Keratinocyte (primary cell): ENCODE data around the gene COIL. TPM values are rescaled to one million over a fixed set of nuclear protein-coding genes. Genes with fewer than 3 reads are reported as not detected.

Source experiments
- DNase-seq: peaks from one replicate; pipeline ENCODE4 v3.0.0-alpha.2; 2011; ENCODE audit warnings: low read depth, missing footprints, low spot score
- FAIRE-seq: peaks from 2 replicates; lab custom pipeline; 2011; peaks lifted over from hg19 to GRCh38; lab: Jason Lieb, UNC
- H2AFZ ChIP-seq: 2 replicates; pipeline ENCODE4 v1.6.0; 2012; ENCODE audit warnings: low read length, control low read depth, inconsistent platforms; ENCODE audit not compliant: control insufficient read depth
- H3K27ac ChIP-seq: 2 replicates; pipeline ENCODE4 v1.5.1; 2011; ENCODE audit warnings: low read length; ENCODE audit not compliant: control insufficient read depth, insufficient read depth
- H3K27me3 ChIP-seq: 3 replicates; pipeline ENCODE4 v1.6.0; 2011; ENCODE audit warnings: low read length; ENCODE audit not compliant: control insufficient read depth, insufficient read depth; ENCODE audit errors: extremely low read depth
- H3K36me3 ChIP-seq, 2 experiments: 2 replicates in 1 of 2; 3 replicates in 1 of 2; pipeline ENCODE4 v1.5.1; 2011; ENCODE audit warnings: low read length in 2 of 2, mild to moderate bottlenecking in 1 of 2; ENCODE audit not compliant: control insufficient read depth in 2 of 2, insufficient read depth in 2 of 2; ENCODE audit errors: extremely low read depth in 1 of 2
- H3K4me1 ChIP-seq: 3 replicates; pipeline ENCODE4 v1.5.1; 2011; ENCODE audit warnings: low read length; ENCODE audit not compliant: control insufficient read depth, insufficient read depth; ENCODE audit errors: extremely low read depth
- H3K4me2 ChIP-seq: 3 replicates; pipeline ENCODE4 v1.6.0; 2011; ENCODE audit warnings: low read depth, low read length; ENCODE audit not compliant: control insufficient read depth, insufficient read depth; ENCODE audit errors: extremely low read depth
- H3K4me3 ChIP-seq, 3 experiments: fragments of 200-600 bp in 1 of 3; sonication (generic) in 1 of 3; 2 replicates in 2 of 3; 3 replicates in 1 of 3; pipeline ENCODE4 v1.5.1; 2011 to 2016; ENCODE audit warnings: low read length in 3 of 3, mild to moderate bottlenecking in 3 of 3, control low read depth in 2 of 3, inconsistent platforms in 1 of 3, low read depth in 1 of 3, mixed read lengths in 1 of 3, mixed run types in 1 of 3, moderate library complexity in 1 of 3; ENCODE audit not compliant: control insufficient read depth in 2 of 3, insufficient read depth in 2 of 3; ENCODE audit errors: extremely low read depth in 1 of 3
- H3K79me2 ChIP-seq: 2 replicates; pipeline ENCODE4 v1.6.0; 2012; ENCODE audit warnings: low read length; ENCODE audit not compliant: control insufficient read depth, insufficient read depth
- H3K9ac ChIP-seq: 3 replicates; pipeline ENCODE4 v1.6.0; 2011; ENCODE audit warnings: low read length; ENCODE audit not compliant: control insufficient read depth, insufficient read depth; ENCODE audit errors: extremely low read depth
- H3K9me1 ChIP-seq: 3 replicates; pipeline ENCODE4 v1.6.0; 2011; ENCODE audit warnings: low read length; ENCODE audit not compliant: control insufficient read depth, insufficient read depth; ENCODE audit errors: extremely low read depth
- H3K9me3 ChIP-seq: 2 replicates; pipeline ENCODE4 v1.5.1; 2012; ENCODE audit warnings: low read depth, low read length; ENCODE audit not compliant: control insufficient read depth
- H4K20me1 ChIP-seq: 3 replicates; pipeline ENCODE4 v1.6.0; 2011; ENCODE audit warnings: low read length; ENCODE audit not compliant: control insufficient read depth, insufficient read depth; ENCODE audit errors: extremely low read depth
- EZH2 ChIP-seq: IDR thresholded peaks from one replicate; pipeline ENCODE4 v1.6.1; 2012; ENCODE audit warnings: inconsistent platforms, mild to moderate bottlenecking, low read length, moderate library complexity
- dilution Hi-C: fragments of 300-500 bp; cut with MboI; formaldehyde crosslinking; loops from one replicate; pipeline ENCODE4 v1.7.0; 2020; ENCODE audit warnings: low sequenced_read_pairs; ENCODE audit not compliant: extremely low pct_ligation_motif_present
- polyA plus RNA-seq, 5 experiments: library from polyadenylated mRNA; depleted of rRNA in 3 of 5; stranded (reverse) in 3 of 5; stranded (forward) in 1 of 5; unstranded in 1 of 5; fragments of >200 nt; gene quantifications; 1 replicate in 1 of 5; 2 replicates in 3 of 5; 3 replicates in 1 of 5; pipeline versions ENCODE4 v1.2.1 to v1.2.3, GENCODE V29; 2011 to 2012; ENCODE audit warnings: missing spikeins in 2 of 5, low read depth in 1 of 5, low replicate concordance in 1 of 5
- TF ChIP-seq, protein P1 (sequence below), 3 experiments: IDR thresholded peaks in 1 of 3; conservative IDR thresholded peaks in 1 of 3; optimal IDR thresholded peaks in 1 of 3; 2 replicates in 2 of 3; 3 replicates in 1 of 3; pipeline versions ENCODE3 to v1.5.1; 2011; ENCODE audit warnings: low read length in 3 of 3, mild to moderate bottlenecking in 3 of 3, moderate library complexity in 2 of 3, control low read depth in 1 of 3, inconsistent platforms in 1 of 3; ENCODE audit not compliant: insufficient read depth in 2 of 3; ENCODE audit errors: extremely low read depth in 1 of 3

Gene COIL
- polyA plus RNA-seq, 1 donor (not counting 4 experiments of a cell fraction or from before 2014, with no cell fraction given), result 11.6 TPM

DNA sequence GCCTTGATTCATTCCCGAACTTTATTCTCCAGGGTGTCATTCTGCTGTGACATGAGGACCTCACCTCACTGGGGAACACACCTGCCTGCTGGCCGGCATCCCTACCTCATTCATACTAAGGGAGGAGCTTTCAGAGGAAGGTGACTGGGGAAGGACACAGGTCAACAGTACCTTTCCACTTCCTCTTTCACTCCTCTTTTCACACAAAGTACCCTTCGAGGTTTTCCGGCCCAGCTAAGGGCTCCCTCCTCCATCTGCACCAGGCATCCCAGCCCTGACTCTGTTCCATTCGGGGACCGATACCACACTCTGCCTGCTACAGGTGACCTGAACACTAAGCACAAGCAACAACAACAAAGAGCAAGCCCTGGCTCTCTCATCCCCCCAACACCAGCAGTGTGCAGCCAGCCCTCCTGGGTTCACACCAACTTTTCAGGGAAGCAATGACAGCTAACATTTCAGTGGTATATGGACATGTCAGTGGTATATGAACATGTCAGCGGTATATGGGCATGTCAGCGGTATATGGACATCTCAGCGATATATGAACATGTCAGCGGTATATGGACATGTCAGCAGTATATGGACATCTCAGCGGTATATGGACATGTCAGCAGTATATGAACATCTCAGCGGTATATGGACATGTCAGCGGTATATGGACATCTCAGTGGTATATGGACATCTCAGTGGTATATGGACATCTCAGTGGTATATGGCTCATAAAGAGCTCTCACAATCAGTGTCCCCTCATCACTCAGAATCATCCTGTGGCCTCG is 63.0 kb downstream of the COIL start:
- H3K36me3 ChIP-seq, result peaks cover 54 to 73% of the 10 kb centered on the region in 2 experiments
- peaks cover 12% of the 10 kb centered on the region for H3K4me1 ChIP-seq
- H4K20me1 ChIP-seq, result no peaks in the 10 kb centered on the region
- peaks cover 23% of the 10 kb centered on the region for H3K79me2 ChIP-seq
- H3K4me3 ChIP-seq, result no peak overlapping the region
- TF ChIP-seq, protein P1, sequence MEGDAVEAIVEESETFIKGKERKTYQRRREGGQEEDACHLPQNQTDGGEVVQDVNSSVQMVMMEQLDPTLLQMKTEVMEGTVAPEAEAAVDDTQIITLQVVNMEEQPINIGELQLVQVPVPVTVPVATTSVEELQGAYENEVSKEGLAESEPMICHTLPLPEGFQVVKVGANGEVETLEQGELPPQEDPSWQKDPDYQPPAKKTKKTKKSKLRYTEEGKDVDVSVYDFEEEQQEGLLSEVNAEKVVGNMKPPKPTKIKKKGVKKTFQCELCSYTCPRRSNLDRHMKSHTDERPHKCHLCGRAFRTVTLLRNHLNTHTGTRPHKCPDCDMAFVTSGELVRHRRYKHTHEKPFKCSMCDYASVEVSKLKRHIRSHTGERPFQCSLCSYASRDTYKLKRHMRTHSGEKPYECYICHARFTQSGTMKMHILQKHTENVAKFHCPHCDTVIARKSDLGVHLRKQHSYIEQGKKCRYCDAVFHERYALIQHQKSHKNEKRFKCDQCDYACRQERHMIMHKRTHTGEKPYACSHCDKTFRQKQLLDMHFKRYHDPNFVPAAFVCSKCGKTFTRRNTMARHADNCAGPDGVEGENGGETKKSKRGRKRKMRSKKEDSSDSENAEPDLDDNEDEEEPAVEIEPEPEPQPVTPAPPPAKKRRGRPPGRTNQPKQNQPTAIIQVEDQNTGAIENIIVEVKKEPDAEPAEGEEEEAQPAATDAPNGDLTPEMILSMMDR (optimal IDR thresholded peaks at IDR 0.05 in 1 of 3, IDR thresholded peaks at IDR 0.05 in 1 of 3, conservative IDR thresholded peaks at IDR 0.05 in 1 of 3; ENCODE audit: extremely low read depth in 1 of 3, insufficient read depth in 2 of 3, low read length in 3 of 3), result no peak
- TF ChIP-seq EZH2, result no peak
- DNase-seq, result no peak
- H3K4me2 ChIP-seq, result no peak overlapping the region
- H3K9me3 ChIP-seq, result no peaks in the 10 kb centered on the region
- no peak for FAIRE-seq
- H3K27me3 ChIP-seq, result no peaks in the 10 kb centered on the region
- H2AFZ ChIP-seq, result no peak overlapping the region
- no peaks in the 10 kb centered on the region for H3K9me1 ChIP-seq
- dilution Hi-C loops, result no loop called here
- no peak overlapping the region for H3K27ac ChIP-seq
- no peak overlapping the region for H3K9ac ChIP-seq

DNA sequence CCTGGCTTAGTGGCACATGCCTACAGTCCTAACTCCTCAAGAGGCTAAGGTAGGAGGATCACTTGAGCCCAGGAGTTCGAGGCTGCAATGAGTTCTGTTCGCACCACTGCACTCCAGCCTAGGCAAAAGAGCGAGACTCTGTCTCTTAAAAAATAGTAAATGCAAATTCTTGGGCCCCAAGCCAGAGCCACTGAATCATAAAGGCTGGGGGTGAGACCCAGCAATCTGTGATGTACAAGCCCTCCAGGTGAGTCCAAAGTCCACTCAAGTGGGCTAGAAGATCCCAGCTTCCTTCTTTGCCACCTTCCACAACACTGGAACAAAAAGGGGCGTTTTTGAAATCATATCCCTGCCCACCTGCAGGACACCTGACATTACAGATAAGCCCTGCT is 63.9 kb downstream of the COIL start:
- DNase-seq (no peak), FAIRE-seq (no peak)
- Histone ChIP-seq H3K27ac (no peak overlapping the region), H3K27me3 (no peaks in the 10 kb centered on the region), H2AFZ (no peak overlapping the region), H3K79me2 (peaks cover 17% of the 10 kb centered on the region), H3K9me1 (no peaks in the 10 kb centered on the region), H3K9me3 (no peaks in the 10 kb centered on the region), H3K4me3 (no peak overlapping the region), H3K9ac (no peak overlapping the region), H3K36me3 (peaks cover 59 to 73% of the 10 kb centered on the region in 2 experiments), H3K4me2 (no peak overlapping the region), H3K4me1 (peaks cover 3% of the 10 kb centered on the region), H4K20me1 (no peaks in the 10 kb centered on the region)
- dilution Hi-C loops, result no loop called here
- TF ChIP-seq, protein P1 (optimal IDR thresholded peaks at IDR 0.05 in 1 of 3, IDR thresholded peaks at IDR 0.05 in 1 of 3, conservative IDR thresholded peaks at IDR 0.05 in 1 of 3; ENCODE audit: extremely low read depth in 1 of 3, insufficient read depth in 2 of 3, low read length in 3 of 3), result no peak
- no peak for TF ChIP-seq EZH2
